CD4-positive, alpha-beta memory T cell (primary cell): ENCODE data around the gene PIEZO2. TPM values are rescaled to one million over a fixed set of nuclear protein-coding genes. Genes with fewer than 3 reads are reported as not detected.

Experiments
- CTCF ChIA-PET: fragments of 350-600 bp; sonication (Branson Sonifier 250); formaldehyde crosslinking; loops from one replicate; lab custom pipeline; 2021; ENCODE audit warnings: inconsistent platforms; ENCODE audit not compliant: partially characterized antibody; lab: Charles Lee
- POLR2A ChIA-PET: fragments of 350-600 bp; sonication (Branson Sonifier 250); formaldehyde crosslinking; loops from one replicate; lab custom pipeline; 2021; ENCODE audit not compliant: partially characterized antibody; lab: Charles Lee
- DNase-seq, 5 donors: peaks; one replicate each; pipeline versions ENCODE4 v3.0.0 to v3.0.0-alpha.2; 2020 to 2022; ENCODE audit warnings: mixed read lengths in 1 of 5
- H3K27ac ChIP-seq: one replicate; pipeline ENCODE4 v1.7.0; 2013; ENCODE audit warnings: low read depth, low read length
- H3K27me3 ChIP-seq: 2 replicates; pipeline ENCODE4 v1.7.0; 2013; ENCODE audit warnings: mild to moderate bottlenecking, low read length, moderate library complexity; ENCODE audit not compliant: insufficient read depth
- H3K36me3 ChIP-seq: 2 replicates; pipeline ENCODE4 v1.7.0; 2013; ENCODE audit warnings: mild to moderate bottlenecking, low read length, moderate library complexity; ENCODE audit not compliant: insufficient read depth
- H3K4me1 ChIP-seq: 2 replicates; pipeline ENCODE4 v1.7.0; 2013; ENCODE audit warnings: mild to moderate bottlenecking, low read length, moderate library complexity; ENCODE audit not compliant: insufficient read depth
- H3K4me3 ChIP-seq, 2 donors: one replicate each; pipeline ENCODE4 v1.7.0; 2013; ENCODE audit warnings: low read length in 2 of 2, mild to moderate bottlenecking in 1 of 2
- H3K9me3 ChIP-seq, 2 donors: one replicate each; pipeline ENCODE4 v1.7.0; 2013; ENCODE audit warnings: low read length in 2 of 2, control low read depth in 1 of 2; ENCODE audit not compliant: control insufficient read depth in 1 of 2
- H3K27ac Mint-ChIP-seq, 7 donors: one replicate each; pipeline ENCODE4 v1.8.0; 2020 to 2021; ENCODE audit warnings: mixed read lengths in 7 of 7, mild to moderate bottlenecking in 6 of 7, inconsistent platforms in 3 of 7, moderate library complexity in 3 of 7
- H3K27me3 Mint-ChIP-seq, 2 donors: one replicate each; pipeline ENCODE4 v1.8.0; 2020 to 2021; ENCODE audit warnings: mixed read lengths in 2 of 2
- H3K36me3 Mint-ChIP-seq, 2 donors: one replicate each; pipeline ENCODE4 v1.8.0; 2020 to 2021; ENCODE audit warnings: mixed read lengths in 2 of 2, inconsistent platforms in 1 of 2, mild to moderate bottlenecking in 1 of 2
- H3K4me1 Mint-ChIP-seq, 4 donors: one replicate each; pipeline ENCODE4 v1.8.0; 2020 to 2021; ENCODE audit warnings: mixed read lengths in 4 of 4, mild to moderate bottlenecking in 1 of 4
- H3K4me3 Mint-ChIP-seq, 8 donors: one replicate each; pipeline ENCODE4 v1.8.0; 2020 to 2021; ENCODE audit warnings: mixed read lengths in 8 of 8, mild to moderate bottlenecking in 7 of 8, moderate library complexity in 6 of 8, inconsistent platforms in 3 of 8
- H3K9me3 Mint-ChIP-seq, 8 donors: one replicate each; pipeline ENCODE4 v1.8.0; 2020 to 2021; ENCODE audit warnings: mixed read lengths in 8 of 8, mild to moderate bottlenecking in 5 of 8, inconsistent platforms in 3 of 8, moderate library complexity in 1 of 8
- intact Hi-C: fragments of 100-400 bp; cut with micrococcal nuclease; formaldehyde crosslinking; loops from one replicate; pipeline ENCODE4 v1.15.1; 2023
- polyA plus RNA-seq, 2 donors: library from polyadenylated mRNA; unstranded; fragments of 300-500 nt; fragmentation: Illumina TruSeq; gene quantifications; one replicate each; pipeline ENCODE4 v1.2.3, GENCODE V29; 2021
- total RNA-seq, 2 experiments: library from RNA; stranded (reverse); gene quantifications; one replicate each; pipeline ENCODE4 v1.2.3, GENCODE V29; 2021

PIEZO2 gene
- total and polyA plus RNA-seq, 4 experiments from 2014 or later, result not detected

- peaks cover 2 to 3% of the 10 kb centered on the region in 2 donors for H3K27me3 Mint-ChIP-seq
- Histone ChIP-seq H3K27ac (no peak overlapping the region), H3K27me3 (no peaks in the 10 kb centered on the region), H3K4me1 (no peaks in the 10 kb centered on the region), H3K9me3 (no peaks in the 10 kb centered on the region), H3K4me3 (no peak overlapping the region), H3K36me3 (no peaks in the 10 kb centered on the region)
- intact Hi-C loops, result no loop called here
- ChIA-PET POLR2A (no interaction called here), CTCF (no interaction called here)
- H3K4me1 Mint-ChIP-seq, result peaks cover 0 to 5% (median 2%) of the 10 kb centered on the region in 4 donors
- H3K27ac Mint-ChIP-seq, result peak overlapping the region in 1 of 7 donors; percentile 61
- DNase-seq, result no peak
- no peak overlapping the region for H3K4me3 Mint-ChIP-seq
- no peaks in the 10 kb centered on the region for H3K36me3 Mint-ChIP-seq
- peaks cover 0 to 5% (median 0%) of the 10 kb centered on the region in 8 donors for H3K9me3 Mint-ChIP-seq
Observed at GRCh38 chr18:10898417-10898974, 250.9 kb downstream of the PIEZO2 start.

GRCh38 chr18:10896851-10897250 is 252.5 kb downstream of the PIEZO2 start:
- H3K4me1 Mint-ChIP-seq, result peaks cover 0 to 5% (median 2%) of the 10 kb centered on the region in 4 donors
- peaks cover 0 to 5% (median 0%) of the 10 kb centered on the region in 8 donors for H3K9me3 Mint-ChIP-seq
- intact Hi-C loops, result no loop called here
- Histone ChIP-seq H3K4me1 (no peaks in the 10 kb centered on the region), H3K9me3 (no peaks in the 10 kb centered on the region), H3K27ac (no peak overlapping the region), H3K27me3 (no peaks in the 10 kb centered on the region), H3K4me3 (no peak overlapping the region), H3K36me3 (no peaks in the 10 kb centered on the region)
- no peak for DNase-seq
- peaks cover 3 to 5% of the 10 kb centered on the region in 2 donors for H3K27me3 Mint-ChIP-seq
- ChIA-PET POLR2A (no interaction called here), CTCF (no interaction called here)
- H3K4me3 Mint-ChIP-seq, result no peak overlapping the region
- H3K36me3 Mint-ChIP-seq, result no peaks in the 10 kb centered on the region
- H3K27ac Mint-ChIP-seq, result no peak overlapping the region

GRCh38 chr18:10895976-10896375 is 253.4 kb downstream of the PIEZO2 start:
- CTCF ChIA-PET, result no interaction called here
- intact Hi-C loops, result no loop called here
- Histone ChIP-seq H3K4me3 (no peak overlapping the region), H3K27ac (no peak overlapping the region), H3K4me1 (no peaks in the 10 kb centered on the region), H3K9me3 (no peaks in the 10 kb centered on the region), H3K36me3 (no peaks in the 10 kb centered on the region), H3K27me3 (no peaks in the 10 kb centered on the region)
- H3K27me3 Mint-ChIP-seq, result peaks cover 3 to 5% of the 10 kb centered on the region in 2 donors
- H3K36me3 Mint-ChIP-seq, result no peaks in the 10 kb centered on the region
- H3K9me3 Mint-ChIP-seq, result peaks cover 0 to 5% (median 0%) of the 10 kb centered on the region in 8 donors
- no peak overlapping the region for H3K27ac Mint-ChIP-seq
- no peak for DNase-seq
- H3K4me1 Mint-ChIP-seq, result peaks cover 0 to 5% (median 2%) of the 10 kb centered on the region in 4 donors
- POLR2A ChIA-PET, result no interaction called here
- H3K4me3 Mint-ChIP-seq, result no peak overlapping the region

- Mint-ChIP-seq H3K36me3 (no peaks in the 10 kb centered on the region), H3K9me3 (peaks cover 0 to 3% (median 0%) of the 10 kb centered on the region in 8 donors), H3K27ac (no peak overlapping the region), H3K27me3 (peaks cover 2 to 5% of the 10 kb centered on the region in 2 donors), H3K4me3 (peak overlapping the region in 2 of 8 donors; percentile 5 to 23), H3K4me1 (peaks cover 0 to 5% (median 2%) of the 10 kb centered on the region in 4 donors)
- no peak for DNase-seq
- no peaks in the 10 kb centered on the region for H3K4me1 ChIP-seq
- POLR2A ChIA-PET, result no interaction called here
- H3K9me3 ChIP-seq, result no peaks in the 10 kb centered on the region
- H3K36me3 ChIP-seq, result no peaks in the 10 kb centered on the region
- no peaks in the 10 kb centered on the region for H3K27me3 ChIP-seq
- CTCF ChIA-PET, result no interaction called here
- intact Hi-C loops, result no loop called here
- no peak overlapping the region for H3K27ac ChIP-seq
- no peak overlapping the region for H3K4me3 ChIP-seq
Observed at GRCh38 chr18:10894501-10894900, 254.9 kb downstream of the PIEZO2 start.

- no peak overlapping the region for H3K27ac ChIP-seq
- no peaks in the 10 kb centered on the region for H3K4me1 ChIP-seq
- H3K4me3 ChIP-seq, result no peak overlapping the region
- H3K27ac Mint-ChIP-seq, result no peak overlapping the region
- POLR2A ChIA-PET, result no interaction called here
- peaks cover 0 to 5% (median 2%) of the 10 kb centered on the region in 4 donors for H3K4me1 Mint-ChIP-seq
- DNase-seq, result no peak
- no peaks in the 10 kb centered on the region for H3K9me3 ChIP-seq
- intact Hi-C loops, result no loop called here
- H3K27me3 Mint-ChIP-seq, result peaks cover 2 to 6% of the 10 kb centered on the region in 2 donors
- CTCF ChIA-PET, result no interaction called here
- H3K27me3 ChIP-seq, result no peaks in the 10 kb centered on the region
- no peaks in the 10 kb centered on the region for H3K36me3 ChIP-seq
- no peak overlapping the region for H3K4me3 Mint-ChIP-seq
- H3K36me3 Mint-ChIP-seq, result no peaks in the 10 kb centered on the region
- H3K9me3 Mint-ChIP-seq, result peaks cover 0 to 2% (median 0%) of the 10 kb centered on the region in 8 donors
Observed at GRCh38 chr18:10893761-10894160, 255.6 kb downstream of the PIEZO2 start.

GRCh38 chr18:10893196-10893595 is 256.2 kb downstream of the PIEZO2 start:
- CTCF ChIA-PET, result no interaction called here
- H3K36me3 ChIP-seq, result no peaks in the 10 kb centered on the region
- no peaks in the 10 kb centered on the region for H3K4me1 ChIP-seq
- DNase-seq, result no peak
- Mint-ChIP-seq H3K27me3 (peaks cover 0 to 7% of the 10 kb centered on the region in 2 donors), H3K9me3 (peaks cover 0 to 2% (median 0%) of the 10 kb centered on the region in 8 donors), H3K36me3 (no peaks in the 10 kb centered on the region), H3K4me1 (peaks cover 0 to 5% (median 2%) of the 10 kb centered on the region in 4 donors), H3K27ac (no peak overlapping the region), H3K4me3 (no peak overlapping the region)
- H3K9me3 ChIP-seq, result no peaks in the 10 kb centered on the region
- H3K27ac ChIP-seq, result no peak overlapping the region
- no peaks in the 10 kb centered on the region for H3K27me3 ChIP-seq
- POLR2A ChIA-PET, result no interaction called here
- intact Hi-C loops, result no loop called here
- no peak overlapping the region for H3K4me3 ChIP-seq

- H3K4me3 Mint-ChIP-seq, result no peak overlapping the region
- intact Hi-C loops, result no loop called here
- peaks cover 0 to 5% (median 2%) of the 10 kb centered on the region in 4 donors for H3K4me1 Mint-ChIP-seq
- Histone ChIP-seq H3K9me3 (no peaks in the 10 kb centered on the region), H3K27ac (no peak overlapping the region), H3K4me3 (no peak overlapping the region), H3K27me3 (no peaks in the 10 kb centered on the region), H3K4me1 (no peaks in the 10 kb centered on the region), H3K36me3 (no peaks in the 10 kb centered on the region)
- no peak for DNase-seq
- no peaks in the 10 kb centered on the region for H3K36me3 Mint-ChIP-seq
- H3K27me3 Mint-ChIP-seq, result peaks cover 0 to 7% of the 10 kb centered on the region in 2 donors
- CTCF ChIA-PET, result no interaction called here
- POLR2A ChIA-PET, result no interaction called here
- peaks cover 0 to 2% (median 0%) of the 10 kb centered on the region in 8 donors for H3K9me3 Mint-ChIP-seq
- H3K27ac Mint-ChIP-seq, result no peak overlapping the region
Observed at GRCh38 chr18:10892786-10893185, 256.6 kb downstream of the PIEZO2 start.
